Measurements from ENCODE around the gene ACVR1.
"Not testable (repeated sequence)": the region's sequence is repeated elsewhere in the genome, so short reads cannot be mapped to it uniquely, and the experiment has no call there.

ACVR1 gene

DNA sequence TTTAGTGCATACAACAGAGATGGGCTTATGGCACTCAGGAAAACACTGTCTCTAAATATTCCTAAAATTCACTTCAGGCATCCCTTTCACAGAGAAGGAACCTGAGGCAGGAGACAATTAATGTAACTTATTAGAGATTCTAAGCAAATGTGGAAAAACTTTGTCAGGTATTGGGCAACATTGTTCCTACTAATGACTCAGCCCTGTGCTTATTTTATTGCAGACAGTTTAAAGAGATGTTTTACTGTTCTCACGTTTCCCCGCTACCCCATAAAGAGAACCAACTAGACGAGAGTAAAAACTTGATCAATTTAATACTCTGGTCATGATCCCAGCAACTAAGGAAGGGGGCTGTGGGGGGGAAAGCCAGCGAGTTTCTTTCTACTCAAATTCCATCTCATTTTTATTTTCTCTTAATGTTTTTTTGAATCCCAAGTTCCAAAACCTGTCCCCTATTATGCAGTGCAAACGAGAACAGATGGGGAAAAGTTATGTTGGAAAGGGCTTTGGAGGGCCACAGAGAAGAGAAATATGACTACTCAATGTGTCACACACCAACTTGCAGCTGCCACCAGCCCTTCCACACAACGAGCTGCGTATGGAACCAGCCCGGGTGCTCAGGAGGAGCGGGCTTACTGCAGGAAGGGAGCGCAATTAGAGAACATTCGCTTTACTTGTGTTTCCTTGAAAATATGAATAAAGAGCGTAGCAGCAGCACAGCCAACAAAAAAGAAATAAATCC, 18.7 kb upstream of the ACVR1 start:
- DNase-seq (ENCODE audit: low read depth in 2 of 3, low spot score in 1 of 3), result no peak

DNA sequence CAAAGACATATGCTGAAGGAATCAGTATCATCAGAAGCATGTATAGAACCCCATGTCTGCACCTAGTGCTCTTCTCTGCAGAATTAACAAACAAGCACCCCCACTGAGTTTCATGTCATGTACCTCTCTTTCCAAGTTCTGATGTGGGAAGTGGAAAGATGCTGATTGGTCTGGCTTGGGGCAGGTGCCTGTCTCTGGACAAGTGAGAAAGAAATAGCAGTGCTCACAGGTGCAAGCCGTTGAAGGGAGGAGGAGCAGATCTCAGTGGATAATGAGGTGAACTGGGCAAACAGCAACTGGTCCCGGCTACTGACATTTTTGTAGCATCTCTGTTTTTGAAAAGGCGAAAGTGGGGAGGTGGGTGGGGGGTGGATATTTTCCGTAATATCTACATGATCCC, 17.5 kb upstream of the ACVR1 start:
- DNase-seq (ENCODE audit: low read depth in 2 of 3, low spot score in 1 of 3), result no peak

DNA sequence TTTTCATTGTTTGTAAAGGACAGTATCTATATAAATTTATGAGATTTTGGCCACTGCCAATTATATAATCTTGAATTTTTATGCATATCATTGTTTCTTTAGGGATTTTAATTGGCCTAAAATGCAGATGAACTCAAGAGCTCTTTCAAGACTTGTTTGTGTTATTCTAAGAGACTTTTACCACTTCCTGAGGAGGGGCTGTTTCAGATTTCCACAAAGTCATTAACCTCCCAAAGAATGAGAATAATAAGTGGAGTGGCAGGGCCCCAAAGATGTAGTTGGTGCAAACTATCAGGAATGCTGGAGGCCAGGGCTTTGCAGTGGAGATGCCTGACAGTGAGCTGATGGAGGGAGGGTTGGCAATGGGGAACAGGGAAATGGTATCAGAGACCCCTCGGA, 15.5 kb upstream of the ACVR1 start:
- DNase-seq (ENCODE audit: low read depth in 2 of 3, low spot score in 1 of 3), result no peak

DNA sequence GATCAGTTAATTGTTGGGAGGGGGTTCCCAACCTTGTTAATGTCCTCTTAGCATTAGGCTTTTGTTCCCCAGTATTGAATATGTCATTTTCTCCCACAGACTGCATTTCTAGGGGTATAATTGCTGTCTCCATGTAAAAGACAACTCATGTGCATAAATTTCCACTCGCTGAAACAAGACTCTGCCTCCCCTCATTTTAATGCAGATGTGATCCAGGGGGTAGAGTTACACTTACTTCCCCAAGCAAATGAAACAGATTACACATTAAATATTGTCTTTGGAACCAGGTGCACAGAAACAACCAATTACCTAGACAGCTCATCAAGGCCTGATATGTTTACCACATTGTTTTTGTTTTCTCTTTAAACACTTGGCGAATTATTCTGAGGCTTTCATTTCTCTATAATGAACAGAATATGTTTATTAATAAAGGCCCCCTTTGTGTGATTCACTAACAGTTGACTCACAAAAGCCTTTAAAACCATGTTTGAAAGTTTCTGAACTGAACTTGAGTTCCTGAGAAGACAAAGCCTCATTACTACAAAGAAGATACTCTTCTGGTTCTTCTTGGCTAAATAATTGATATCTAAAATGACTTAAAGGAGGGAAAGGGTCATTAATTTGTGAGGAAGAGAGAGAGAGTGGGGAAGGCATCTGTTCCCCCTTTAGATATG, 15.0 kb upstream of the ACVR1 start:
- DNase-seq (ENCODE audit: low read depth in 2 of 3, low spot score in 1 of 3), result no peak

DNA sequence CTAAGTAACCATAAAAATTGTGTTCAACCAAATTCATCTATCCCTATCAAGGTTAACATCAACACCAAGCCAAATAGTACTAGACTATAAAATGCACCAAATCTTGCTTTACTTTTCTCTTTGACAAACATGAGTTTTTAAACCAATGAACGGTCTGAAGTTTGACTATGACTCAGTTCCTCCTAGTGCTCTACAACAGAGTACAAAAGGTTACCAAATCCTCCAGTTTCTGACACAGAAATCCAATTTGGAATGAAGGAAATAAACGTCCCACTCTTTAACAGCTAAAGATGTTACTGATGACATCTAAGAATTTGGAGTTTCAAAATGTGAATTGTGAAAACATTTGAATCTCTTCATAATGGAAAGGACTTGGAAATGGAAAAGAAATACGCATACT, 11.8 kb upstream of the ACVR1 start:
- no peak for DNase-seq (ENCODE audit: low read depth in 2 of 3, low spot score in 1 of 3)

DNA sequence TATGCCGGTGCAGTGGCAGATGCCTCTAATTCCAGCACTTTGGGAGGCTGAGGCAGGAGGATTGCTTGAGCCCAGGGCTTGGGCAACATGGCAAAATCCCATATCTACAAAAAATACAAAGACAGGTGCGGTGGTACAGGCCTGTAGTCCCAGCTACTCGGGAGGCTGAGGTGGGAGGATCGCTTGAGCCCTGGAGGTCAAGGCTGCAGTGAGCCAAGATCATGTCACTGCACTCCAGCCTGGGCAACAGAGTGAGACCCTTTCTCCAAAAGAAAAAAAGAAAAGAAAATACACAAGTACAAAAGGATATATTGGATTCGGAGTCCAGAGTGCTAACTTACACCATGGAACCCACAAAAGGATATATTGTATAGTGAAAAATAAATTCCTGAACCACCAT, 8.4 kb upstream of the ACVR1 start:
- not testable (repeated sequence) for DNase-seq (ENCODE audit: low read depth in 2 of 3, low spot score in 1 of 3)

DNA sequence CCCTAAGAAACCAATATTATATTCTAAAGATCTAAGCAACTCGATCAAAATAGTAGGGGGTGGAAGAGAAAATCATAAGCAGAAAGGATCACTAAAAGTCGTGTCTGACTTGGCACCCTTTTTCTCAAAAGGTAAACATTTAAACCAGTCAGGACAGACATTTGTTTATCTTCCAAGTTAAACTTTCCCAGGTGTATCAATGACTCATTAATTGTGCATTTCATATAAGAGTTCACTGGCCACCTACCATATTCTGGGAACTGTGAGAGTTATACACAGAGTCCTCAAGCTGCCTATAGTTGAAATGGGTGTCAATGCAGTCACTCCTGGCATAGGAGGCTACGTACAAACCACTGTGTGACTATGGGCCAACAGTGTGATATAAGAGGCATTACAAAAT, 4.8 kb upstream of the ACVR1 start:
- no peak for DNase-seq (ENCODE audit: low read depth in 2 of 3, low spot score in 1 of 3)

DNA sequence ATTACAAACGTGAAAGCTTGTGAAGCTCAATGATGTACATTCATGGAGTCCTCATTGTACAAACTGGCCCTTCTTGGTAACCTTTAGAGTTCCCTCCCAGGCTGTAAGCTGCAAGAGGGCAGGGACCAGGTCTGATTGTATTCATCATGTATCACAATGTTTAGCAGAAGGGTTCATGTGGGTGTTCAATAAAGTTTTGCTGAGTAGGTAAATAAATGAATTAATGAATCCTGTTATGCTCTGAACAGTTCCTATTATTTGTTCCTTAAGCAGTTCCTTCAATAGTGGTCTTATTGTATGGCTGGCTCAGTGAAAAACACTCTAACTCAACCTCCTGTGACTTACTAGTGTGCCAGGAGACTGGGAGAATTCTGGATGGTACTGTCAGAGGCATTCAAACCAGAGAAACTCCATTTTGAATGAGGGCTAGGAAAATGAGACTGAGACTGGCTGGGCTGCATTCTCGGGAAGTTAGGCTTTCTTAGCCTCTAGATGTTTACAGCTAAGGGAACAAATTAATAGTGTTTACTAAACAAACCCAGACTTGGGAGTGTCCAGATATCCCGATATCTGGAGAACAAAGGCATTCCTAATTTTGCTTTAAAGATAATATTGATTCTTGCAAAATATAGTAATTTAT, 1.8 kb upstream of the ACVR1 start:
- no peak for DNase-seq (ENCODE audit: low read depth in 2 of 3, low spot score in 1 of 3)

DNA sequence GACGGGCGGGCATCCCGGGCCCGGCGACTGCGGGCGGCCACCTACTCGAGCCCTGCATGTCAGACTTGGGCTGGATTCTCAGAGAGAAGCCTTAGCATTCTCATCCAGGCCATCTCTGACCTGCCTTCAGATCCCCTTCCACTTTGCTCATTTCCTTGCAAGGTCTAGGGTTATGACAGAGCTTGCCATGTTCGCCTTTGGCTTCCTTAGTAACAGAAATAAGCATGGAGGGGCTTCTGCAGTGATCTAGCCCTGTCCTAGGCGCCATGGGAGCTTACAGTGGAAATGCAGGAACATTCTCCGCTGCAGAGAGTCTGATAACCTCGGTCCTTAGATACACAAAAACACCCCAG, 632 bp upstream of the ACVR1 start:
- no peak for DNase-seq (ENCODE audit: low read depth in 2 of 3, low spot score in 1 of 3)

DNA sequence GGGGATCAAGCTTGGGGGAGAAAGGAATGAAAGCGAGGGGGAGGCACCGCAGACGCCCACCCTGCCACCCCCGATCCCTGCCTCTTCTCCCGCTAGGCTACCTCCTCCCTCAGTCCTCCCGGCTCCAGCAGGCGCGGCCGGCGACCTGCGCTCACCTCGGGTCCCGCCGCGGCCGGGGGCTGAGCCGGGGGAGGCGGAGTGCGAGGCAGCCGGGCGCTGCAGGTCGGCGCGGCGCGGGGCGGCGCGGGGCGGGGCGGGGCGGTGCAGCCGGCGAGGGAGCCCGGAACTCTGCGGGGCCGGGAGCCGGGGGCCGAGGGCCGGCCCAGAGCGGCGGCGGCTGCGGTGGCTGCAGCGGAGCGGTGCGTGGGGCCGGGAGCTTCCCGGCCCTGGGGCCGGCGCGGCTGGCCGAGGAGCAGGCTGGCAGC, 477 bp downstream of the ACVR1 start:
- DNase-seq (ENCODE audit: low read depth in 2 of 3, low spot score in 1 of 3), result peak in 1 of 3 donors; percentile 54

DNA sequence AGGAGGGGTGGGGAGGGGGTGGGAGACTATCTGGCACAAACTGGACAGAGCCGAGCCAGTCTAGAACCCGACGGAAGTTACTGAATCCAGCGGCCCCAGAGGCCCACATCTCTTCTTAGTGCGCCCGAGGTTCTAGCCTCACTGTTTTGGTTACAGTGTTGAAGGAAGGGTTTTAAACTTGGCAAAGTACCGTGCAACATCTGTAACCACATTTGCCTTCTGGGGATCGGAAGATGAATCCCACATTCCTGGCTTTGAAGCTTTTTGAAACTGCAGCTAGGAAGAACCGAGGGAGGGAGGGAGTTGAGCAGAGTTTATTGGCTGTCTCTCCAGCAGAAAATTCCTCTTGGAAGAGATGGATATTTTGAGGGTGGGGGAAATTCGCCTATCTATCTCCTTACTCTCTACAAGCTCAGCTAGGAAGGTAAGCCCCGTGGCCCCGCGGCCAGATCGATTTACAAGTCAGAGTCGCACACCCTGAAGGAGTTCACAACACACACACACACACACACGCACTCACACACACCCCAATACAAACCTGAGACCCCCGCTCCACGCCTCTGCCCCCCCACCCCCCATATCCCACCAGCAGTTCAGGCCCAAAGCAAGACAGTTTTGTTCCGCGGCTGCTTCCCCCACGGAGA, 1.0 kb downstream of the ACVR1 start:
- DNase-seq (ENCODE audit: low read depth in 2 of 3, low spot score in 1 of 3), result no peak

DNA sequence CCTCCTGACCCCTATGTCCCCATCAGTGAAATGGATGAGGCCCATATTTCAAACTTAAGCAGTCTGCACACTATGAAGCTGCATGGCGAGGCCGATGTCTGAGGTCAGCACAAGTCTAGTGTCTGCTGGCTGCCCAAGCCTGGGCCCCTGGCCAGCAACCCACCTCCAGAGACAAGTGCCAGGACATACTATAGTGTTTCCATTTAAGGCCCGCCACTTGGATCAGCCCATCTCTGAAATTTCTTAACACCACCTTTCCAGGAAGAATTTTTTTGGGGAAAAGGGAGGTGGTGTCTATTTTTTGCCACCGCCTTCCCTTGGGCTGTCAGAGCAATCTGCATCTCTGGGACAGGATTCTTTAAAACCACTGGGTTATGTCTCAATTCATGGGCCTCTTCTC, 1.8 kb downstream of the ACVR1 start:
- DNase-seq (ENCODE audit: low read depth in 2 of 3, low spot score in 1 of 3), result no peak

DNA sequence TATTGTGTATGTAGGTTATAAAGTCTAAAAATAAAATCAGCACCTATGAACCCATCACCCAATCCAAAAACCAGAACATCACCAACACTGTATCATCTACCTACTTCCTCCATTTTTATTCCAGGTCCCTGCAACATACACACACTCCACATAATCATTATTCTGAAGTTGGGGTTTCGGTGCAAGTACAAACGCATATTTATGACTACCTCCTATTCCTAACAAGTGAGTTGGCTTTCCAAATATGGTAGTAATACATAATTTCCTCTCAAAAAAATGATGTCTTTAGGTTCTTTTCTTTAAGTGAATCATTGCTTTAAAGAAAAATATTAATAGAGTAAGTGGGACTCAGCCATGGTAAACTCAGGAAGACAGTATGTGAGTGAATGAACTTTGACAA, 3.3 kb downstream of the ACVR1 start:
- DNase-seq (ENCODE audit: low read depth in 2 of 3, low spot score in 1 of 3), result no peak

DNA sequence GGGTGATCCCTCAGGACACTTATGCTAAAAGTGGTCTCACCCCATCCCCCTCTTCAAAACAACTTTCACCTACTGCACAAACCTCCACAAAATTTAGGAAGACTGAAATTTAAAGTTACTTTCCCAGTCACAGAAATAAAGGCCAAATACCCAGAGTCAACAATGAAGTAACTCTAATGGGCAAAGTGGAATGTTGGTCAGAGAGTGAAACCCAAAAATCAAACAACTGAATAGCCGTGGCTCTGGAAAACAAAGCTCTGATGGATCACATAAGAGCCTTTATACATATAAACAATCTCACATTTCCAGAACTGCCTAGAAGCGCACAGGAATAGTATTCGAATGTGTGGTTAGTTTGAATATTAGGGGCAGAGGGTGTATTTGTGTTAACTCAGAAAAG, 4.7 kb downstream of the ACVR1 start:
- no peak for DNase-seq (ENCODE audit: low read depth in 2 of 3, low spot score in 1 of 3)

DNA sequence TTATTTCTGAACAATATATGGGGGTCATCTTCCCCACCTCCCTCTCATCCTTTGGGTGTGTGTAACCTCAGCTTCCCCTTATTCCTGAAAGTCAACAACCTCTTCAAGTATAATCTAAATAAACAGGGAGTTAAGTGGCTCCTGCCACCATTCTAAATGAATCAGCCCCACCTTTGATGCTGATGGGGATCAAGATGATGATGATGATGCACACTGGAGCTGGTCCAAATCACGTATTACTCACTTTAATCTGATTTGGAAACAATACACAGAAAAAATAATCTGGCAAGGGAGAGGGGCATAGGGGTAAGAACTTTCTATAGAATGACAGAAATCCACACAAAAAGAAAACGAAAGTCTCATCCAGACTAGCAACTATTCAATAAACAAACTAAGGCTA, 7.1 kb downstream of the ACVR1 start:
- no peak for DNase-seq (ENCODE audit: low read depth in 2 of 3, low spot score in 1 of 3)

DNA sequence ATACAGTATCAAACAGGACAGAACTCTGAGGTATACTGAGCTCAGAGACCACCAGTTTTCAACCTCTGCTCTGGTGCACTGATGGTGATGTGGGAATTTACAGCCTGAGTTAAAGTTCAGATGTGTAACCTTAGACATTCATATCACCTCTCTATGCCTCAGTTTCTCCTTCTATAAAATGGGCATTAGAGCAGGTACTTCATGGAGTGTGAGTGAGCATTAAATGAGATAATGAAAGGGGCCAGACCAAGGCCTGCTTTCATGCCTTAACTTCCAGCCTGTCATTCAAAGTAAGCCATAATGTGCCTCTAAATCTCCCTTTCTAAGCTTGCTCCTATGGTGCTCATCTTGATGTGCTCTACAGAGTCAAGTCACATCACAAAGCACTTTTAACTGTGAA, 8.4 kb downstream of the ACVR1 start:
- no peak for DNase-seq (ENCODE audit: low read depth in 2 of 3, low spot score in 1 of 3)

DNA sequence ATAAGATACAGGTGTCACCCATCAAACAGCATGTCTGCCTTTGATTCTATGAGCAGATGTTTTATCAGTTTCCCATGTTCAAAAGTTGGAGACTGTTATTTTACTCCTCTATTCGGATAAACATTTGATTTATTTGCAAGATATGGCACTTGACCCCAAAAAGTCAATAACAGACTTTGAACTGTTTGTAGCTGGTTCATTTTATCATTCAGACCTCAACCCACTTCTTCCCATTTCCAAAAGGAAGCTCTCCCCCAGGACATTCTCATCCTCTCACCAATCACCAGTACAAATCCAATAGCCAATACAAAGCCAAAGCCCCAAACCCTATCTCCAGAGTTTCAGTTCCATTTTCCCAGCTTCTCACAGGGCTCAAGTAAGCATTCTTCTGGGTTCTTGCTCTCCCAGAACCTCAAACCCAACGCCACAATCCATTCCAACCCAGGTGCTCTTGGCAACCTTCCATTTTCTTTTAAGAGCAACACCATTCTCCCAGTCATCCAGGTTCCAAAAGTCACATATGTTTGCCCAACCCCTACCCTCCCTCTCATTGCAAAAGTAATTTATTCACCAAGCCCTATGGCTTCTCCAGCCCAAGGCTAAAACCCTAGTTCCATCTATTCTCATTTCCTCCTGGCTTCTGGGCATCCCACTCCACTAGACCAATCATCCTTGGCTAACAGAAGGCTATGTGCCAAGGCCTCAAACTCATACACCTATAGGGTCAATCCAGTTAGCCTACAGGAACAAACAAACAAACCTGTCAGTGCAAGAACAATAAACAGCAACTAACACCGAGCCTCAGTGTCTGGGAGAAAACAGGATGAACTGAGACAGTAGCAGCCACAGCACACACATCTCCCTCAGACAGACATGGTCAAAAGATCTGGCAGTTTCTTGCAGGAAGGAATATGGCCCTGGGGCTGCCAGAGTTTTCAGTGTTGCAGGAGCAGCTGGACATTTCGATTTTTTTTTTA, 9.2 kb downstream of the ACVR1 start:
- no peak for DNase-seq (ENCODE audit: low read depth in 2 of 3, low spot score in 1 of 3)

DNA sequence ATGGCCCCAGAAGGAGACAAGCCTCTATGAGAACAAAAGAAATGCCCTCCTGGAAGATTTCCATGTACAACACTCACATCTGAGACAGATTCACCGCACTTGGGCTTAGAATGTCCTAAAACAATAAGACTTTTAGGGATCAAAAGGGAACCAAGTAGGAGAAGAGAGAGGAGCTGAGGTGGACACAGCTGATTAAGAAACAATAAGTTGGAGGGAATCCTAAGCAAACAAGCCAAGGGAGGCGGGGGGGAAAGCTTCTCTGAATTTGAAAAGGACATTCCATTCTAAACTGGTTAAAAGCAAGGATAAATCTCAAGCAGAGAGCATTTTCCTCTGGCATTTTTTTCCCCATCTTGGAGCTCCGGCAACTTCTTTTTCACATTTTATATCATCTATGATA, 9.9 kb downstream of the ACVR1 start:
- DNase-seq (ENCODE audit: low read depth in 2 of 3, low spot score in 1 of 3), result no peak

DNA sequence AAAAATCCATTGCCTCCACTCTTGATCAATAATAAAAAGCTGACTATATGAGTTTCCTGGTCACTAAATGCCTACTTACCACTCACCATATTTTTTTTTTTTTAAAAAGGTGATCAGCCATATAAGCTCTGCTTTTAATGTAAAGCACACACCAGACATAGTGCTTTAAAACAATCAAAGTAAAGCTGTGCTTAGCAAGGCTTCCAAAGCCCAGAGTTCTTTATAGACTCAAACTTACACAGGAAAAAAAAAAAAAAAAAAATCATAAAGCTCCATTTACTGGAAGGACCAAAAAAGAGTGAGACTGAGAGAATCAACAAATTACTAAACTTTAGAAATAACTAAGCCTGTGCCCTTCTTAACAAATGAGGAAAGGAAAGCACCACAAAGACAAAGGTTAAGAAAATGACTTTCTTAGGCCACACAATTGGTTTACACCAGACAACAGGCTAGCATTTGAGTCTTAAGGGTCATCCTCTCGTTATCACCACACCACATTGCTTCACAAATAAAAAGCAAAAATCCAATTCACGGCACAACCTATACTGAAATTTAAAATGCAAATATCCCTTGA, 11.2 kb downstream of the ACVR1 start:
- DNase-seq (ENCODE audit: low read depth in 2 of 3, low spot score in 1 of 3), result no peak

DNA sequence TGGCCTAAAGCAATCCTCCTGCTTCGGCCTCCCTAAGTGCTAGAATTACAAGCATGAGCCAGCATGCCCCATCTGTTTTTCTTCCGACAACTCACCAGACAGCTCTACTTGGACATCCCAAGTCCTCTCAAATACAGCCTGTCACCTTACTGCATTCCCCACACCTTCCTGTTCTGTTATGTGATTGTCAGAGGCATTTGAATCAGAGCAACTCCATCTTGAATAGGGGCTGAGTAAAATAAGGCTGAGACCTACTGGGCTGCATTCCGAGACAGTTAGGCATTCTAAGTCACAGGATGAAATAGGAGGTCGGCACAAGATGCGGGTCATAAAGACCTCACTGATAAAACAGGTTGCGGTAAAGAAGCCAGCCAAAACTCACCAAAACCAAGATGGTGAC, 17.3 kb downstream of the ACVR1 start:
- DNase-seq (ENCODE audit: low read depth in 2 of 3, low spot score in 1 of 3), result no peak

DNA sequence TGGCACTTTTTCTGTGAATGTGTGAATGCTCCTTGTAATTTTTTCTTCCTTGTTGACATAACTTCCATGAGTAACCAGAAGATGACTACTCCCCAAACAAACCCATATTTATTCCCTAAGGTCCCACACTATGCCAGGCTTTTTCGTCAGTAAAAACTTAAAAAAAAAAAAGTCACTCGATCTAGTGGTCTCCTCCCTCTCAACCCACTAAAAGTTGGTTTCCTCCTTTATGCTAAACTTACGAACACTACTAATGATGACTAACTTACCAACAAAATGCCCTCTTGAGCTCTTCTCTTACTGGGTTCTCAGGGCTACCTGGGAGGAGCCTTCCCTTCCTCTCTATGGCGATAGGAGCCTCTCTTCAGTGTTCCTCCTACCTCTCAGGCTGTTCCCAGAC, 18.2 kb downstream of the ACVR1 start:
- DNase-seq (ENCODE audit: low read depth in 2 of 3, low spot score in 1 of 3), result no peak
